ENCODE results near the gene AMDHD2.
"Not testable (repeated sequence)": the region's sequence is repeated elsewhere in the genome, so short reads cannot be mapped to it uniquely, and the experiment has no call there.

Gene AMDHD2

GRCh38 chr16:2554709-2555425 is 34.7 kb downstream of the AMDHD2 start:
- in situ Hi-C loops (cut with MboI; ENCODE audit: low sequenced_read_pairs) = not testable (repeated sequence)

DNA sequence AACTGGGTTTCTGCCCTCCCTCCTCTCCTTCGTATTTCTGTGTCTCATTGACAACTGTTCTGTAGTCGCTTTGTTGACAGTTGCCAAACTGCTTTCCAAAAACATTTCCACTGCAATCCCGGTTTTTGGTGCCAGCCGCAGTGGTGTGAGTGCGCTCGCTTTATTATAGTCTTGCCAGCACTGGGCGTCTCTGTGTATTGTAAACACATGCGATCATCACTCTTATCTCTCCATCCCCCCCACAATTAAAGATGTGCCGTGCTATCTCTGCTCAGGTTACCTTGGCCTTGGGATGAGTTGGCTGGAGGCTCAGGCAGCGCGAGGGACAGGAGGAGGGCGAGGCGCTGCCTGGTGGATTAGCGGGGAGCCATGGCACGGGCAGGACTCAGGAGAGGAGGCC is 37.0 kb downstream of the AMDHD2 start:
- in situ Hi-C loops (cut with MboI; ENCODE audit: low sequenced_read_pairs) = not testable (repeated sequence)

DNA sequence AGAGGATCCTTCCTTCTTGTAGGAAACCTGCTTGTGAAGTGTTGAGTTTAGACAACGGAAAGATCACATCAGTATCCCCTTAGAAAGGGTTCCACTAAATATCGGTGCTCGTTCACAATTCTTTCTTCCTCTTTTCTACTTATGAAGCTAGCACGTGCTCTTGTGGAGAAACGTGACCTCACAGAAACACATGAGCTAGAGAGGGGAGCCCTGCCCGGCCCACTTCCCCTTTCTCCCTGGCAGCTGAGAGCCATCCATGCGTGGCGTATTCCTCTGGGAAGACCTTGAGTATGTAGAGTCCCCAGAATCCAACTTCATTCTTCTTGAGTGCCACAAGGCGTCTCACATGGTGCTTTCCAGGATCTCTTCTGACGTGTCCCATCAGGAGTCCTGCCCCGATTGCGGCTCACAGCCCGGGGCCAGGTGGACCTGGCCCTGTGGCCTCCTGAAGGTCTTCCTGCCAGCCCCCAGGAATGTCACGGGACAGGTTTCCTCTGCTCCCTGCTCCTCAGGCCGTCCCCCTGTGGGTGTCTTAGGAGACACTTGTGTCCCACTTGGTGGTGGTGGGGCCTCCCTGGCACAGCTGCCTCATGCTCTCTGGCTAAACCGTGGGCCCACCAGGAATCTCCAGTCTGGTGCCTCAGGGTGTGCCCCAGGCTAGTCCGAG is 40.1 kb downstream of the AMDHD2 start:
- in situ Hi-C loops (cut with MboI; ENCODE audit: low sequenced_read_pairs) = not testable (repeated sequence)

DNA sequence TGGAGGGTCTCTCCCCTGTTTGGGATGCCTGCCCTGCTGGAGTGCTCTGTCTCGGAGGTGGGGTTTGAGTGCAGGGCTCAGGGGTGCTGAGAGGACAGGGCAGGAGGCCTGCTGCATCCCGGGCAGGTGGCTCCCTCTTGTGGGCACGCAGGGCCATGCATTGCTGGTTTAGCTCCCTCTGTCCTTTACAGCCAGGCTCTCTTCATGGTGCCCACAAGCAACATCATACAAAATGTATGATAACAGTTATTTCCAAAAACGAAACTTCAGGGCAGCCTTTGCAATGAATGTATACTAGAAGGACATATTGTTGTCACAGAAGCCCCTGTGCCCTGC is 40.6 kb downstream of the AMDHD2 start:
- in situ Hi-C loops (cut with MboI; ENCODE audit: low sequenced_read_pairs) = not testable (repeated sequence)

- in situ Hi-C loops (cut with MboI; ENCODE audit: low sequenced_read_pairs) = not testable (repeated sequence)
Observed at GRCh38 chr16:2567506-2567905, 47.3 kb downstream of the AMDHD2 start.

DNA sequence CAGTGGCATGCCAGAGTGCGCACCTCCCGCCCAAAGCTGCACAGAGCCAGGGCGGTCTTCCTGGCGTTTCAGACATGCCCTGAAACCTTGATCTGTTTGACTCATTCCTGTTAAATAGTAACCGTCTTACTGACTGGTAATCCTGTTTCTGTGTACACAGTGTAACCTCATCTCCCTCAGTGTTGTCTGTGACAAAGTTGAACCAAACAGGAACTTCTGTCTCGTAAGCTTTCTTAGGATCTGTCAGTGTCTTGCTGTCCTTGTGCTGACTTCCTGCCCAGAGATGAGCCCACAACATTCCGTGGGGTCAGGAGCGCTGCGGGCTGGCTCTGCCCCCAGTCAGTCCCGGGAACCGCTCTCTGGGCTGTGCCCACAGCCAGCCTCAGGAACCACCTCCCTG is 48.4 kb downstream of the AMDHD2 start:
- in situ Hi-C loops (cut with MboI; ENCODE audit: low sequenced_read_pairs) = not testable (repeated sequence)

DNA sequence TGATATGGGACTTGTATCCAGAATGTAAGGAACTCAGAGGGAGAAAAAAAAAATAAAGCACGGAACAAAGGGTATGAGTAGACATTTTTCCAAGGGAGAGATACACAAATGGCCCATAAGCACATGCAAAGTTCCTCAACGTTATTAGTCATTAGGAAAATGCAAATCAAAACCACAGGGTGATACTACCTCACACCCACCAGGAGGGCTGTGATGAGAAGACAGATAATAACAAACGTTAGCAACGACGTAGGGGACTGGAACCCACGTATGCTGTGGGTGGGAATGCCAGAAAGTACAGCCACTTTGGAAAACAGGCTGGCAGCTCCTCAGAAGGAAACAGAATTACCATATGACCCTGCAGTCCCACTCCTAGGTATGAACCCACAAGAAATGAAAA is 52.5 kb downstream of the AMDHD2 start:
- in situ Hi-C loops (cut with MboI; ENCODE audit: low sequenced_read_pairs) = not testable (repeated sequence)

- in situ Hi-C loops (cut with MboI; ENCODE audit: low sequenced_read_pairs) = not testable (repeated sequence)
Observed at GRCh38 chr16:2575839-2576238, 55.7 kb downstream of the AMDHD2 start.

GRCh38 chr16:2577044-2577443 is 56.9 kb downstream of the AMDHD2 start:
- in situ Hi-C loops (cut with MboI; ENCODE audit: low sequenced_read_pairs) = not testable (repeated sequence)

DNA sequence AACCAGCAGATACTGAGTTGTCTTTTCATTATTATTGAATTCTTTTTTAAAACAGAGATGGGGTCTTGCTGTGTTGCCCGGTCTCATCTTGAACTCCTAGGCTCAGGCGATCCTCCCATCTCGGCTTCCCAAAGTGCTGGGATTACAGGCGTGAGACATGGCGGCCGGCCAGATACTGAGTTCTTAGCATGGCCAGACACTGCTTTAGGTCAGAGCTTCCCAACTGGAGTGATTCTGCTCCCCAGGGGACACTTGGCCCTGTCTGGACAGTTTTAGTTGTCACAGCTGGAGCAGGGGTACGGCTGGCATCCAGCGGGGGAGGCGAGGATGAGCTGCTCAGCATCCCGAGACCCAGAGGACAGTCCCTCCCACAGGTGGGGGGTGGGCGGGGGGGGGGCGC is 58.7 kb downstream of the AMDHD2 start:
- in situ Hi-C loops (cut with MboI; ENCODE audit: low sequenced_read_pairs) = not testable (repeated sequence)

DNA sequence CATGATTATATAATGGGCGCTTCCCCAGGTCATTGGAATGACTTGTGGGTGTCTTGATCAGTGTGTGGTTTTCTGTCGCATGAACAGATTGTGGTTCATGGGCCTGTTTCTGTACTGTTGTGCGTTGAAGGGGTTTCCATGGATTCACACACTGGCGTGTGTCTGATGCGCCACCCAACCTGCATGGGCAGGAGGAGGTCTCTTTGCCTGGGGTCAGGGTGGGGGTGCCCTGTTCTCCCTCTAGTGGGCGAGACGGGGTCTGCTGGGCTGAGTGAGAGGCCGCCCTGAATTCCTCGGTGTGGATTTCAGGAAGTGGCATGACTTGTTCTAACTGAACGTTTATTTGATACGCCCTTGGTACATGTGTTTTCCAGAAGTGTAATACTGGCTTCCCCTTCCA is 60.0 kb downstream of the AMDHD2 start:
- in situ Hi-C loops (cut with MboI; ENCODE audit: low sequenced_read_pairs) = not testable (repeated sequence)

GRCh38 chr16:2580818-2581217 is 60.6 kb downstream of the AMDHD2 start:
- in situ Hi-C loops (cut with MboI; ENCODE audit: low sequenced_read_pairs) = not testable (repeated sequence)

Measured in HL-60/S4 treated with retinoic acid at 250 ng/mL for 4 days and 3 days (cell line).